ENCODE measurements around the gene NEK6. TPM values are rescaled to one million over a fixed set of nuclear protein-coding genes. Genes with fewer than 3 reads are reported as not detected.

The NEK6 gene
- total and polyA plus RNA-seq, 4 donors = 19.0 to 86.2 (median 53.1) TPM

DNA sequence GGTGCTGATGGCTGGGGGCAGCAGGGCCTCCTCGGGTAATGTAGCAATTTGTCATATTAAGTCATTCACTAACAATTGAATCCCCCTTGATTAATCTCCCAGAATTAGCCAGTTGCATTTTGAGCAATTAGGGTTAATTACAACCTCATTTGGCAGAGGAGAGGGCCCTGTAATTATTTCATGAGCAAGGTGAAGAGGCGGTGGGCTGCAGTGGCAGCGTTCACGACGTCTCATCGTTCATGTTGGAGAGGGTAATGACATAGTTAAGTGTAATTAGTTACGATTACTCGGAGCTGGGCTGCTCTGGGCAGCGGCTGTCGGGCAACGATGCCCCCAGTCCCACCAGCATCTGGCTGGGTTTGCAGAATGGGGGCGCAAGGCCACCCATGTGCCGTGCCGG lies 46.0 kb downstream of the NEK6 start:
- ATAC-seq (ENCODE audit: insufficient read depth, low FRiP score) (no peak), DNase-seq (no peak)
- H3K27ac ChIP-seq (ENCODE audit: low read depth in 1 of 2, low read length in 1 of 2) = no peak overlapping the region
- TF ChIP-seq, protein P1, sequence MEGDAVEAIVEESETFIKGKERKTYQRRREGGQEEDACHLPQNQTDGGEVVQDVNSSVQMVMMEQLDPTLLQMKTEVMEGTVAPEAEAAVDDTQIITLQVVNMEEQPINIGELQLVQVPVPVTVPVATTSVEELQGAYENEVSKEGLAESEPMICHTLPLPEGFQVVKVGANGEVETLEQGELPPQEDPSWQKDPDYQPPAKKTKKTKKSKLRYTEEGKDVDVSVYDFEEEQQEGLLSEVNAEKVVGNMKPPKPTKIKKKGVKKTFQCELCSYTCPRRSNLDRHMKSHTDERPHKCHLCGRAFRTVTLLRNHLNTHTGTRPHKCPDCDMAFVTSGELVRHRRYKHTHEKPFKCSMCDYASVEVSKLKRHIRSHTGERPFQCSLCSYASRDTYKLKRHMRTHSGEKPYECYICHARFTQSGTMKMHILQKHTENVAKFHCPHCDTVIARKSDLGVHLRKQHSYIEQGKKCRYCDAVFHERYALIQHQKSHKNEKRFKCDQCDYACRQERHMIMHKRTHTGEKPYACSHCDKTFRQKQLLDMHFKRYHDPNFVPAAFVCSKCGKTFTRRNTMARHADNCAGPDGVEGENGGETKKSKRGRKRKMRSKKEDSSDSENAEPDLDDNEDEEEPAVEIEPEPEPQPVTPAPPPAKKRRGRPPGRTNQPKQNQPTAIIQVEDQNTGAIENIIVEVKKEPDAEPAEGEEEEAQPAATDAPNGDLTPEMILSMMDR (IDR thresholded peaks at IDR 0.05; ENCODE audit: control extremely low read depth, extremely low read depth) = no peak
- H3K9ac ChIP-seq (ENCODE audit: insufficient read depth in 1 of 2, low read length in 2 of 2) = no peak overlapping the region
- no peaks in the 10 kb centered on the region for H3K27me3 ChIP-seq (ENCODE audit: control insufficient read depth in 3 of 3, insufficient read depth in 3 of 3, low read length in 2 of 3)
- H3K9me3 ChIP-seq (ENCODE audit: control insufficient read depth in 4 of 4, insufficient read depth in 3 of 4, low read length in 3 of 4) = no peaks in the 10 kb centered on the region
- 93 to 95% methylated on average over 14 of the region's 14 CpGs for WGBS, 2 donors
- H3K36me3 ChIP-seq (ENCODE audit: control insufficient read depth in 4 of 4, insufficient read depth in 4 of 4, low read length in 4 of 4) = peaks cover 0 to 25% (median 7%) of the 10 kb centered on the region in 4 donors
- no peak overlapping the region for H3K4me3 ChIP-seq
- H3K4me1 ChIP-seq (ENCODE audit: control insufficient read depth in 5 of 5, insufficient read depth in 5 of 5, low read length in 5 of 5) = peaks cover 0 to 27% (median 4%) of the 10 kb centered on the region in 5 donors

DNA sequence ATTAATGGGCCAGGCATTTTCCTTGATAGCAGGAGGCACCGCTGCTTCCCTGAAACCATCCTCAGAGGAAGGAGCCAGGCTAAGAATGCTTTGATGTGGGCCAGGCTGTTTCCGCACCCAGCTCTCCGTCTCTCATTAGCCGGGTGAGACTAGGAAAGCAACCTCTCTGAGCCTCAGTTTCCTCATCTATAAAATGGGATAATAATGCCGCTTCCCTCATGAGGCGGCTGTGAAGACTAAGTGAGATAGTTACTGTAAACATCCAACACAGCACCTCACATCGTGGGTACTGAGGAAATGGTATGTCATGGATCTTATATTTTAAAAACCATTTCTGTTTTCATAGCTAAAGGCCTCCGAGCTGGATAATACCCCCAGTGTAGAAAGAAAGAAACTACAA lies 46.5 kb downstream of the NEK6 start:
- Histone ChIP-seq H3K27me3 (ENCODE audit: control insufficient read depth in 3 of 3, insufficient read depth in 3 of 3, low read length in 2 of 3) (no peaks in the 10 kb centered on the region), H3K9ac (ENCODE audit: insufficient read depth in 1 of 2, low read length in 2 of 2) (no peak overlapping the region), H3K9me3 (ENCODE audit: control insufficient read depth in 4 of 4, insufficient read depth in 3 of 4, low read length in 3 of 4) (no peaks in the 10 kb centered on the region), H3K27ac (ENCODE audit: low read depth in 1 of 2, low read length in 1 of 2) (no peak overlapping the region), H3K4me3 (no peak overlapping the region), H3K36me3 (ENCODE audit: control insufficient read depth in 4 of 4, insufficient read depth in 4 of 4, low read length in 4 of 4) (peaks cover 0 to 31% (median 7%) of the 10 kb centered on the region in 4 donors), H3K4me1 (ENCODE audit: control insufficient read depth in 5 of 5, insufficient read depth in 5 of 5, low read length in 5 of 5) (peaks cover 0 to 23% (median 4%) of the 10 kb centered on the region in 5 donors)
- ATAC-seq (ENCODE audit: insufficient read depth, low FRiP score) (no peak), DNase-seq (no peak)
- 91 to 94% methylated on average over 8 of the region's 8 CpGs for WGBS, 2 donors
- TF ChIP-seq, protein P1 (IDR thresholded peaks at IDR 0.05; ENCODE audit: control extremely low read depth, extremely low read depth) = no peak

DNA sequence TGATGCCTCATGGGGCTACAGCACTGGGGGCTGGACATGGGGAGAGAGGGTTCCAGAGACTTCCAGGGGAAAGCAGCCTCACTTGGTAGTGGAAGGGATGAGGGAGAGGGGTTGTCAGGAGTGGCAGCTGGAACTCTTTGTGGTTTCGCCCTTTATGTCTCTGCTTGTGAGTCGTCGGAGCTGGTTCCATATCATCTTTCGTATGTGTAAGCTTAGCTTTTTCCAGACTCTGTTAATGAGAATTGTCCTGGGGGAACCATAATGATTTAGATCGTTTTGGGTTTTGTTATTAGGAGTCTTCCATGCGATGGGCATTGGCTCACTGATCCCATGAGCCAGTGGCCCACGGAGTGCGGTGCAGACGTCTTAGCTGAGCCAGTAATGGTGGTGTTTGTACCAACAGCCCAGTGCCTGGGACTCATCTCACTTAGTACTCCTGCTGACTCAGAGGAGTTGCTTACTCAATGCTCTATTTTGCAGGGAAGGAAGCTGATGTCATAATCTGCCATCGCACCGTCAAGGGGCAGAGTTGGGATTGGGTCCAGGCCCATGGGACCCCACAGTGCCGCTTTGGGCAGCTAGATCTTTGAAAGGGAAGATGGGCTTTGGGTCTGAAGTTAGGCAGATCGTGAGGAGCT lies 48.5 kb downstream of the NEK6 start:
- WGBS, 2 donors = 51 to 72% methylated on average over 13 of the region's 13 CpGs
- no peak for ATAC-seq (ENCODE audit: insufficient read depth, low FRiP score)

More for the DNA sequence above, 48.5 kb downstream of the NEK6 start:
- no peak overlapping the region for H3K4me3 ChIP-seq
- H3K9me3 ChIP-seq (ENCODE audit: control insufficient read depth in 4 of 4, insufficient read depth in 3 of 4, low read length in 3 of 4) = no peaks in the 10 kb centered on the region
- peak in 2 of 3 donors; percentile 34 to 67 for DNase-seq
- peaks cover 0 to 11% (median 0%) of the 10 kb centered on the region in 5 donors for H3K4me1 ChIP-seq (ENCODE audit: control insufficient read depth in 5 of 5, insufficient read depth in 5 of 5, low read length in 5 of 5)
- peaks cover 0 to 42% (median 9%) of the 10 kb centered on the region in 4 donors for H3K36me3 ChIP-seq (ENCODE audit: control insufficient read depth in 4 of 4, insufficient read depth in 4 of 4, low read length in 4 of 4)
- no peak overlapping the region for H3K9ac ChIP-seq (ENCODE audit: insufficient read depth in 1 of 2, low read length in 2 of 2)
- H3K27ac ChIP-seq (ENCODE audit: low read depth in 1 of 2, low read length in 1 of 2) = no peak overlapping the region
- H3K27me3 ChIP-seq (ENCODE audit: control insufficient read depth in 3 of 3, insufficient read depth in 3 of 3, low read length in 2 of 3) = no peaks in the 10 kb centered on the region
- TF ChIP-seq, protein P1 (IDR thresholded peaks at IDR 0.05; ENCODE audit: control extremely low read depth, extremely low read depth) = no peak
